ENCODE measurements around the gene SNX30. TPM values are rescaled to one million over a fixed set of nuclear protein-coding genes. Genes with fewer than 3 reads are reported as not detected.
A peak's percentile ranks its signal among the peaks of the same experiment; 100 is the strongest.
"Not testable (repeated sequence)": the region's sequence is repeated elsewhere in the genome, so short reads cannot be mapped to it uniquely, and the experiment has no call there.

SNX30 gene, protein sequence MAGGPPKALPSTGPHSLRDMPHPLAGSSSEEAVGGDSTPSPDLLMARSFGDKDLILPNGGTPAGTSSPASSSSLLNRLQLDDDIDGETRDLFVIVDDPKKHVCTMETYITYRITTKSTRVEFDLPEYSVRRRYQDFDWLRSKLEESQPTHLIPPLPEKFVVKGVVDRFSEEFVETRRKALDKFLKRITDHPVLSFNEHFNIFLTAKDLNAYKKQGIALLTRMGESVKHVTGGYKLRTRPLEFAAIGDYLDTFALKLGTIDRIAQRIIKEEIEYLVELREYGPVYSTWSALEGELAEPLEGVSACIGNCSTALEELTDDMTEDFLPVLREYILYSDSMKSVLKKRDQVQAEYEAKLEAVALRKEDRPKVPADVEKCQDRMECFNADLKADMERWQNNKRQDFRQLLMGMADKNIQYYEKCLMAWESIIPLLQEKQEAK
- 9.0 and 11.4 TPM in 2 replicates for total RNA-seq (2012; rRNA removed)

DNA sequence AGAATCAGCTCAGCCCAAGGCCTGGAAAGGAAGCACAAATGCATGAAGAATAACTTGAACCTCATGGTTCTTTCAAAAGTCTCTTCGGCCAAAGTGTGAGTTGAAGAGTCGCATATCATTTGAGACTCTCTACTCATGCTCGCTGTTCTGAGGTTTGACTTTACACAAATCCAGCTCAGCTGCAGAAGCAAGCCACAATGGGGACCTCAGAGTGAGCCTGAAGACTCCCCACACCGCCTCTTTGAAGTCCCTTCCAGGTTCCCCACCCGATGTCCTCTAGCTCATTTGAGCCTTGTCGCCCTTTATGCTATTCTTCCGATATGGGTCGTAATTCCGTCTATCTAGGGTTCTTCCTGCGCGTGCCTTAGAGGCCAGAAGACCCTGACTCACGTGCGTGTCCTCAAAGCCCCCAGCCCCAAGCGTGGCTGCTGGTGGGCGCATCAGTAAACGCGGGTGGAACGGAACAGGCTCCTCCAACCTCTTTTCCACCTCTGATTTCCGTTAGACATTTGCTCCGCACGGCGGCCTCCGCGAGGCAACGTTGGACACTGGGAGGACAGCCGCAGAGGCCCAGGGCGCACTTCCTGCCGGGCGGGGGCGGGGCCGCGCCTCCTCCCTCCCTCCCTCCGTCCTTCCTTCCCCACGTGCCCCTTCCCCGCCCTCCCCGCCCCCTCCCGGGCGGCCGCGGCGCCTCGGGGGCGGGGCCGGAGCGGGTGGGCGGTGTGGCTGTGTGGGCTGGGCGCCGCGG is at the start of gene SNX30:
Gene SNX30, plus strand, starts transcription at position 745 of the 748 bp plus-strand sequence. CDS start 242 bp downstream, outside the sequence.
- H3K9ac ChIP-seq (ENCODE audit: low read depth, low read length) = peak within 1 kb of the TSS; percentile 78
- peak within 1 kb of the TSS; percentile 98 for H3K4me2 ChIP-seq (ENCODE audit: low read length)
- H3K4me3 ChIP-seq (ENCODE audit: low read length) = peak within 1 kb of the TSS; percentile 87
- no peaks in the 10 kb centered on the region for H3K27me3 ChIP-seq (ENCODE audit: control insufficient read depth, insufficient read depth, low read length)
- H3K36me3 ChIP-seq (ENCODE audit: insufficient read depth, low read length) = no peaks in the 10 kb centered on the region
- no peaks in the 10 kb centered on the region for H3K9me3 ChIP-seq (replicated peaks; ENCODE audit: low read length)
- peaks cover 46% of the 10 kb centered on the region for H3K4me1 ChIP-seq (ENCODE audit: control insufficient read depth, insufficient read depth, low read length)

DNA sequence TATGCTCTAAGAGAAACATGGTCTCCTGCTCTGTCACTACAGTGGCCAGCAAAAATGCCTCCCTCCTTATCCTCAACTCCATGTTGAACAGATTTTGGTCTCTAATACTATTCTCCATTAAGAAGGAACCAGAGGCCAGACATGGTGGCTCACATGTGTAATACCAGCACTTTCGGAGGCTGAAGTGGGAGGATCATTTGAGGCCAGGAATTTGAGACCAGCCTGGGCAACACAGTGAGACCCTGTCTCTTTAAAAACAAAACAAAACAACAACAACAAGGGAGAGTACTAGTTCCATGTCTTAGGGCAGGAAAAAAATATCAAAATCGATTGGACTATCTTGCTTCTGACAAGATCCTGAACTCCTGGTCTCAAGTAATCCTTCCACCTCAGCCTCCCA is 47.3 kb upstream of the SNX30 start:
- Histone ChIP-seq H3K4me1 (ENCODE audit: control insufficient read depth, insufficient read depth, low read length) (no peaks in the 10 kb centered on the region), H3K9ac (ENCODE audit: low read depth, low read length) (no peak overlapping the region), H3K9me3 (replicated peaks; ENCODE audit: low read length) (no peaks in the 10 kb centered on the region), H3K36me3 (ENCODE audit: insufficient read depth, low read length) (no peaks in the 10 kb centered on the region), H3K4me2 (ENCODE audit: low read length) (no peak overlapping the region), H3K27me3 (ENCODE audit: control insufficient read depth, insufficient read depth, low read length) (no peaks in the 10 kb centered on the region), H3K4me3 (ENCODE audit: low read length) (no peak overlapping the region)

DNA sequence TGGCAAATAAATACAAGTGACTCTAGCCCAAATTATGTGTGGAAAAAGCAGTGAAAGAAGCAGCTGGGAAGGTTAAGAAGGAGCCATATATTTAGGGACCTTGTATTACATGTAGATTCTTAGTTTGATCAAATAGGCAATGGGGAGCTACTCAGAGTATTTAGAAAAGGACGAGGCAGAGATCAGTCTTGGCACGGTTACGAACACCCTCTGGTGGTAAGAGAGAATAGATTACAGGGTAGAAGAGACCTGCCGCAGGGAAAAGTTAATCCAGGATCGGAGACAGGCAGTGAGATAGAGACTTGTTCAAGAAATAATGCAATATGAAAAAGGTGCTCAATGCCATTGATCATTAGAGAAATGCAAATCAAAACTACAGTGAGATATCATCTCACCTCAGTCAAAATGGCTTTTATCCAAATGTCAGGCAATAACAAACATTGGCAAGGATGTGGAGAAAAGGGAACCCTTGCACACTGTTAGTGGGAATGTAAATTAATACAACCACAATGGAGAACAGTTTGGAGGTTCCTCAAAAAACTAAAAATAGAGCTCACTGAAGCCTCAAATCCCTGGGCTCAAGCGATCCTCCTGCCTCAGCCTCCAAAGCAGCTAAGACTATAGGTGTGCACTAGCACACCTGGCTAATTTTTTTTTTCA is 44.7 kb upstream of the SNX30 start:
- Histone ChIP-seq H3K27me3 (ENCODE audit: control insufficient read depth, insufficient read depth, low read length) (no peaks in the 10 kb centered on the region), H3K36me3 (ENCODE audit: insufficient read depth, low read length) (peaks cover 3% of the 10 kb centered on the region), H3K4me2 (ENCODE audit: low read length) (no peak overlapping the region), H3K4me1 (ENCODE audit: control insufficient read depth, insufficient read depth, low read length) (no peaks in the 10 kb centered on the region), H3K9ac (ENCODE audit: low read depth, low read length) (no peak overlapping the region), H3K4me3 (ENCODE audit: low read length) (no peak overlapping the region), H3K9me3 (replicated peaks; ENCODE audit: low read length) (no peaks in the 10 kb centered on the region)

DNA sequence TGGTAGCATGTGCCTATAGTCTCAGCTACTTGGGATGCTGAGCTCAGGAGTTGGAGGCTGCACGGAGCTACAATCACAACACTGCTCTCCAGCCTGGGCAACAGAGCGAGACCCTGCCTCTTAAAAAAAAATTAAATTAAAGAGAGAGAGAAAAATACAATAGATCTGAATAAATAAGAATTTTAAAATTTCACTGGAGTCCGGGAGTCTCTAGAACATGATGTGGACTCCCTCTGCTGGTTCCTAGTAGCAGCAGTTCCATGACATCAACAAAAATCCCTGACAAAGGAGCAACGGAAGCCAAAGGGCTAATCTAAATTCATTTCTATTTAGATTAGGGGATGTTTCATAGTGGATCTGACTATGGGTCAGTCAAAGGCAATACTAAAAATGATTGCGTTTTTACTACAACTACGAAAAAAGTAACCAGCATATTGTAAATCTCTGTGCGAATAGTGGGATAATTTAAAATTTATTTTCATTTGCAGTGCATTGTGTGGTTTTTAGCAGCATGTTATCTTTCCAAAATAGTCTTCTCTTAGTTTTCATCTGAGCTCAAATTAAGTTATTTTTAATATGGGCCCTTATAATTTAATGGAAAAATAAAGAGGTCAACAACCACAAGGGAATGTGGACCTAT is 39.4 kb upstream of the SNX30 start:
- no peaks in the 10 kb centered on the region for H3K27me3 ChIP-seq (ENCODE audit: control insufficient read depth, insufficient read depth, low read length)
- no peaks in the 10 kb centered on the region for H3K4me1 ChIP-seq (ENCODE audit: control insufficient read depth, insufficient read depth, low read length)
- no peak overlapping the region for H3K4me3 ChIP-seq (ENCODE audit: low read length)
- no peaks in the 10 kb centered on the region for H3K9me3 ChIP-seq (replicated peaks; ENCODE audit: low read length)
- no peak overlapping the region for H3K4me2 ChIP-seq (ENCODE audit: low read length)
- H3K36me3 ChIP-seq (ENCODE audit: insufficient read depth, low read length) = peaks cover 8% of the 10 kb centered on the region
- no peak overlapping the region for H3K9ac ChIP-seq (ENCODE audit: low read depth, low read length)

DNA sequence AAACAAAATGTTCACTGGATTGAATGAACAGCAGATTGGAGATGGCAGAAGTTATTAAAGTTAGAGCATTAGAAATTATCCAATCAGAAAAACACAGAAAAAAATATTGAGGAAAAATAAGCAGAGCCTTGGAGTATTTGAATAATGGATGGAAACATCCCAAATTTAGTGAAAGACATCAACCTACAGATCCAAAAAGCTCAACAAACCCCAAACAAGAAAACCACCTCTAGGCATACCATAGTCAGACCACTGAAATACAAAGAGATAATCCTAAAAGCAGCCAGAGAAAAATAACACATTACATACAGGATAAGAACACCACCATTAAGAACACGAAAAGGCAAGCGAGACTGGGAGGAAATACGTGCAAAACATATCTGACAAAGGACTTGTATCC is 37.9 kb upstream of the SNX30 start:
- peaks cover 5% of the 10 kb centered on the region for H3K4me1 ChIP-seq (ENCODE audit: control insufficient read depth, insufficient read depth, low read length)
- H3K4me2 ChIP-seq (ENCODE audit: low read length) = no peak overlapping the region
- no peaks in the 10 kb centered on the region for H3K9me3 ChIP-seq (replicated peaks; ENCODE audit: low read length)
- no peak overlapping the region for H3K9ac ChIP-seq (ENCODE audit: low read depth, low read length)
- peaks cover 8% of the 10 kb centered on the region for H3K36me3 ChIP-seq (ENCODE audit: insufficient read depth, low read length)
- no peak overlapping the region for H3K4me3 ChIP-seq (ENCODE audit: low read length)
- H3K27me3 ChIP-seq (ENCODE audit: control insufficient read depth, insufficient read depth, low read length) = no peaks in the 10 kb centered on the region

DNA sequence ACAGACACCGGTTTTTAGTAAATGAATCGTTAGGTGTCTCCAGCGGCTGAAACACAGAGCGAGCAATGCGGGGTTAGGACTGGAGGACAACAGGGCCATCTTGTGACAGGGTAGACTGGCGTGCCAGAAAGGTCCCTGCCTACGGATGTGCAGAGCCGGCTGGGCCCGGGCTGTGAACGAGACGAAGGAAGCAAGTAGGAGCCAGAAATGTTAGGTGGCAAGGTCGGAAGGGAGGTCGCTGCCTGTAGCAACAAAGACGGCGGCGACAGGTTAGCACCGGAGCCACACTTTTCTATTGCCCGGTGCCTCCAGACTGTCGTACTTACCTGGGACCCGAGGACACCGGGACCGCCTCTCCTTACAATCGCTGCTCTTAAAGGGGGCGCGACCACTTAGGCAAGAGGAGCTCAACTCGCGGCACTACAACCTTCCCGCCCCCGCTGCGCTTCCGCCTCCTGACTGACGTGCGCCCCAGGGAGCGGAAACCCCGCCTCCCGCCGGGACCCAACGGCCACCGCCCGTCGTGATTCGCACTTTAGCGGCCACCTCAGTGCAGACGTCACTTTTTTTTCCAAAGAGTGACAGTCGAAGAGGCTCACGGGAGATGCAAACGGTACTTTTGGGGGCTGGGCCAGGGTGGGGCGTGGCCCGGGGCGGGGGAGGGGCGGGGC is 32.8 kb upstream of the SNX30 start, which contains the start of gene INIP:
Gene INIP, minus strand, starts transcription at position 457 of the 671 bp plus-strand sequence. CDS start 1,632 bp downstream, outside the sequence.
- peak within 1 kb of the TSS; percentile 99 for H3K4me3 ChIP-seq (ENCODE audit: low read length)
- no peaks in the 10 kb centered on the region for H3K36me3 ChIP-seq (ENCODE audit: insufficient read depth, low read length)
- peaks cover 5% of the 10 kb centered on the region for H3K4me1 ChIP-seq (ENCODE audit: control insufficient read depth, insufficient read depth, low read length)
- H3K27me3 ChIP-seq (ENCODE audit: control insufficient read depth, insufficient read depth, low read length) = no peaks in the 10 kb centered on the region
- H3K9me3 ChIP-seq (replicated peaks; ENCODE audit: low read length) = no peaks in the 10 kb centered on the region
- peak within 1 kb of the TSS; percentile 96 for H3K9ac ChIP-seq (ENCODE audit: low read depth, low read length)
- peak within 1 kb of the TSS; percentile 89 for H3K4me2 ChIP-seq (ENCODE audit: low read length)

DNA sequence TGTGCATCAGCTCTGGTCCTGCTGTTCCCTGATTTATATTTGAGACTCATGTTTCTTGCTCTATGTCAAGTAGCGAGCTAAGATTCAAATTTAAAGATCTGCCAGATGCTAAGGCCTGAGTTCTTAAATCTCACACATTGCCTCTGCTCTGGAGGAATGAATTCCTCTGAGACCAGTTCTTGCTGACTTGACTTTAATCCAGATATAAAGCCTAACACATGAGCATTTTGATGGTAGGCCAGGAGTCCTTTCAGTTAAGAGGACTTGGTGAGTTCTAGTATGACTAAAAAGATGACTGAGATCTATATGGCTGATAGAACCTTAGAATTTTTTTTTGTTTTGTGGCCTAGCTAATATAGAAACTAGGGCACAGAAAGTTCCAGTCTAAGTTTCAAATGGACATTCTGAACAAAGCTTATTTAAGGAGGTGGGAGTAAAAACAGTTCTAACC is 31.3 kb upstream of the SNX30 start:
- Histone ChIP-seq H3K4me2 (ENCODE audit: low read length) (no peak overlapping the region), H3K9ac (ENCODE audit: low read depth, low read length) (no peak overlapping the region), H3K9me3 (replicated peaks; ENCODE audit: low read length) (no peaks in the 10 kb centered on the region), H3K27me3 (ENCODE audit: control insufficient read depth, insufficient read depth, low read length) (no peaks in the 10 kb centered on the region), H3K4me3 (ENCODE audit: low read length) (no peak overlapping the region), H3K4me1 (ENCODE audit: control insufficient read depth, insufficient read depth, low read length) (peaks cover 5% of the 10 kb centered on the region), H3K36me3 (ENCODE audit: insufficient read depth, low read length) (no peaks in the 10 kb centered on the region)

DNA sequence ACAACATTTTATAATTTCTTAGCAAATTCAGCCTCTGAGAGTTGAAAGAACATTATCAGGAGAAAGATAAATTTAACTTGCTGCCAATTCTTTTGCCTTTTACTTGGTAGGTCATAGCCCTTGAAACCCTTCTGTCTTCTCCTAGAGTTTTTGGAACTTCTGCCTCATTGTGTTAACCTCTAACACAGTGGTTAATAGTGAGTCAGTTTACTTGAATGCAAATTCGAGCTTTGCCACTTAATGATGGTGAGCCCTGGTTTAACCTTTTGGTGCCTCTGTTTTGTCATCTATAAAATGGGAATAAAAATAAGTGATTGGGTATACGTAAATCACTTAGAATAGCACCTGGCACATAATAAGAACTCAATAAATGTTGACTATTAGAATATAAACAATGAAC is 30.9 kb upstream of the SNX30 start:
- H3K4me3 ChIP-seq (ENCODE audit: low read length) = no peak overlapping the region
- H3K4me1 ChIP-seq (ENCODE audit: control insufficient read depth, insufficient read depth, low read length) = peaks cover 5% of the 10 kb centered on the region

DNA sequence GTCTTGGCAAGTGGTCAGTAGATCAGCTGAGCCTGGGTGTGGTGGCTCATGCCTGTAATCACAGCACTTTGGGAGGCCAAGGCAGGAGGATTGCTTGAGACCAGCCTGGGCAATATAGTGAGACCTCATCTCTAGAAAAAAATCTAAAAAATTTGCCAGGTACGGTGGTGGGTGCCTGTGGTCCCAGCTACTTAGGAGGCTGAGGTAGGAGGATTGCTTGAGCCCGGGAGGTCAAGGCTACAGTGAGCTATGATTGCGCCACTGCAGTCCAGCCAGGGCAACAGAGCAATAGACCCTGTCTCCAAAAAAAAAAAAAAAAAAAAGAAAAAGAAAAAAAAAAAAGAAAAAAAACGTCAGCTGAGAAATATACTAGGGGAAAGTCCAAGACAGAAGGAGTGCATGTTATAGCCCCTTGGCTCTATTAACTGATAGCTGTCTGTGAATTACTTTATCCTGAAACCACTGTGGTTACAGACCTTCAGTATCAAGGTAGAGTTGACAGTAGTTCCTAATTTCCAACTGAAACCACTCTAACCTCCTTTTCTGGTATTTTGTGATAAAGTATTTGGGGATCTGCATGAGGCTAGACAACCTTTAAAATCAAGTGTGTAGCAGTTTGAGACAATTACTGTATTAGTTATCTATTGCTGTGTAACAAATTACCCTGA is 30.3 kb upstream of the SNX30 start:
- Histone ChIP-seq H3K9ac (ENCODE audit: low read depth, low read length) (no peak overlapping the region), H3K36me3 (ENCODE audit: insufficient read depth, low read length) (no peaks in the 10 kb centered on the region), H3K27me3 (ENCODE audit: control insufficient read depth, insufficient read depth, low read length) (no peaks in the 10 kb centered on the region), H3K4me1 (ENCODE audit: control insufficient read depth, insufficient read depth, low read length) (peaks cover 5% of the 10 kb centered on the region), H3K4me2 (ENCODE audit: low read length) (no peak overlapping the region), H3K9me3 (replicated peaks; ENCODE audit: low read length) (no peaks in the 10 kb centered on the region), H3K4me3 (ENCODE audit: low read length) (no peak overlapping the region)

More for the DNA sequence above, 30.9 kb upstream of the SNX30 start:
- H3K27me3 ChIP-seq (ENCODE audit: control insufficient read depth, insufficient read depth, low read length) = no peaks in the 10 kb centered on the region
- H3K9ac ChIP-seq (ENCODE audit: low read depth, low read length) = no peak overlapping the region
- no peaks in the 10 kb centered on the region for H3K36me3 ChIP-seq (ENCODE audit: insufficient read depth, low read length)
- H3K9me3 ChIP-seq (replicated peaks; ENCODE audit: low read length) = no peaks in the 10 kb centered on the region
- no peak overlapping the region for H3K4me2 ChIP-seq (ENCODE audit: low read length)

DNA sequence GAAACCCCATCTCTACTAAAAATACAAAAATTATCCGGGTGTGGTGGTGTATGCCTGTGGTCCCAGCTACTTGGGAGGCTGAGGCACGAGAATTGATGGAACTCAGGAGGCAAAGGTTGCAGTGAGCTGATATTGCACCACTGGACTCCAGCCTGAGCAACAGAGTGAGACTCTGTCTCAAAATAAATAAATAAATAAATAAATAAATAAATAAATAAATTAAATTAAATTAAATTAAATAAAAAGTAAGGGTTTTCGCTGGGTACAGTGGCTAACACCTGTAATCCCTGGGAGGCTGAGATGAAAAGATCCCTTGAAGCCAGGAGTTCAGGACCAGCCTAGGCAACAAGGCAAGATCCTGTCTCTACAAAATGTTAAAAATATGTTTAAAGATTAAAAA is 27.8 kb upstream of the SNX30 start:
- not testable (repeated sequence) for H3K9me3 ChIP-seq (replicated peaks; ENCODE audit: low read length); H3K4me2 ChIP-seq (ENCODE audit: low read length); H3K27me3 ChIP-seq (ENCODE audit: control insufficient read depth, insufficient read depth, low read length); H3K4me1 ChIP-seq (ENCODE audit: control insufficient read depth, insufficient read depth, low read length); H3K4me3 ChIP-seq (ENCODE audit: low read length); H3K9ac ChIP-seq (ENCODE audit: low read depth, low read length); H3K36me3 ChIP-seq (ENCODE audit: insufficient read depth, low read length)
